COLO668 (cell line): ENCODE data around the gene JAG2.
"Not testable (repeated sequence)": the region's sequence is repeated elsewhere in the genome, so short reads cannot be mapped to it uniquely, and the experiment has no call there.

ENCODE experiments used
- DNase-seq: peaks from one replicate; lab custom pipeline; 2025; ENCODE audit not compliant: unreplicated experiment; lab: John Stamatoyannopoulos, UW

JAG2 gene

DNA sequence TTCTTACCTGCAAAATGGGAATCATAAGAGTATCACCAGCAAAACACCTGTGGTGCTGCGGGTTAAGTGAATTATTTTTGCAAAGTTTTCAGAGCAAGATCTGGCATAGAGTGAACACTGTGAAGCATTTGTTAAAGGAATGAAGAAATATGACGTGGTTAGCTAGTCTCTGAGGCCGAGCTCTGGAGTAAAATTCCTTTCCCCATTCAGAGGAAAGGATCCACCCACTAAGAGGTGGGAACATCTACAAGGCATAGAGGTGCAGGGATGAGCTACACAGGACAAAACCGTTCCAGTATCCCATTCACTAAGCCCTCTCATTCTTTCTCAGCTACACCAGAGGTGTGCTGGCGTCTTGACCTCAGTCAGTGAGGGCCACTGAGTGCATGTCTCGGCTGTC, 48.5 kb downstream of the JAG2 start:
- no peak for DNase-seq

- DNase-seq: no peak
These were observed 49.1 kb downstream of the JAG2 start for GRCh38 chr14:105119408-105120025.

- no peak for DNase-seq
These were observed 49.7 kb downstream of the JAG2 start for GRCh38 chr14:105118646-105119407.

GRCh38 chr14:105117710-105118385, 50.7 kb downstream of the JAG2 start:
- no peak for DNase-seq

DNA sequence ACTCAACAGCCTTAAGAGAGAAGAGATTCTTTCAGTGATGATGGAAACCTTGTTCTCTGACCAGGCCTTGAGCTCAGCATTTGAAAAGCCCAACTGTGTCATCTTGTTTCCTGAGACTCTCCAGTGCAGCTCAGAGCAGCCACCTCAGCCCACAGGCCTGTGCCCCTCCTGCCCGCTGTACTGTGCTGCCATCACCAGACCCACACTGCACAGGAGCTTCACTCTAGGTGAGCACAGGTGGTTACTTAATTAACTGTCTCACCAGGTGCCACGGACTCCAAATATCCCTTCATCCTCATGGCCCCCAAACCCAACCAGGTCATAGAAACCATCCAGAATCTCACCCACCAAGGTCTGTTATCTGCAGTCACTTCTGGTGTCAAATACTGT, 51.3 kb downstream of the JAG2 start:
- no peak for DNase-seq

DNA sequence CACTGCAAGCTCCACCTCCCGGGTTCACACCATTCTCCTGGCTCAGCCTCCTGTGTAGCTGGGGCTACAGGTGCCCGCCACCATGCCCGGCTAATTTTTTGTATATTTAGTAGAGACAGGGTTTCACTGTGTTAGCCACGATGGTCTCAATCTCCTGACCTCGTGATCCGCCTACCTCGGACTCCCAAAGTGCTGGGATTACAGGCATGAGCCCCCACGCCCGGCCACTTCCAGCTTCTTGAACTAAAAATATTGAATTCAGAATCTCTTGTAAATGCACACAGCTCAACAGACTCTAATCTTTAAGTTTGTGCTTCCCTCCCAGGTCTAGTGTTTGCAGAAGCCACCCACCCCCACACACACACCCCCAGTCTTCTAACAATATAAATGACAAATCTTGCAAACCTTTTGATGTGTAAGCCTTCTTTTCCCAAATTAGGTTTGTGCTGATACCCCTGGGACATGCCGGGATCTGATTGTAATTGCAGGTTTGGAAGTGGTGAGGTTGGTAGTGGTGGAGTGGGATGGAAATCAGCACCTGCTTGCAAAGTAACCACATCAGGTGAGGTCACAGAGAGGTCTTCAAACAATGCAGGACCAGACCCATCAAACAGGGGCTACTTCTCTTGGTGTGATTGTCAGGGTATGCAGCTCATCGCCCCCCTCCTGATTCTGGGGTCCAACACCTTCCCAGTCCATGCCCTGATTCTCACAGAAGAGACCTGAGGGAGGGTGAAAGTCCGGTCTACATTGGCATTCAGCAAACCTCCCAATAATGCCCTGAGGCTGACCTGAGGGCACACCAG, 51.9 kb downstream of the JAG2 start:
- no peak for DNase-seq

DNA sequence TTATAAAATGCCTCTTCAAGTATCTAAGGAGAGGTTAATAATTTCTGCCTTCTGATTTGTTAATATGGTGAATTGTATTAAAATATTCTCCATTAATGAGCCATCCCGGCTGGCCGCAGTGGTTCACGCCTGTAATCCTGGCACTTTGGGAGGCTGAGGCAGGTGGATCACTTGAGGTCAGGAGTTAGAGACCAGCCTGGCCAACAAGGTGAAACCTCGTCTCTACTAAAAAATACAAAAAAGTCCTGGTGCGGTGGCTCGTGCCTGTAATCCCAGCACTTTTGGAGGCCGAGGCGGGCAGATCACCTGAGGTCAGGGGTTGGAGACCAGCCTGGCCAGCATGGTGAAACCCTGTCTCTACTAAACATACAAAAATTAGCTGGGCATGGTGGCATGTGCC, 59.3 kb downstream of the JAG2 start:
- DNase-seq: not testable (repeated sequence)

- no peak for DNase-seq
These were observed 60.1 kb downstream of the JAG2 start for GRCh38 chr14:105108516-105108864.

- DNase-seq: no peak
These were observed 60.6 kb downstream of the JAG2 start for GRCh38 chr14:105107781-105108515.

DNA sequence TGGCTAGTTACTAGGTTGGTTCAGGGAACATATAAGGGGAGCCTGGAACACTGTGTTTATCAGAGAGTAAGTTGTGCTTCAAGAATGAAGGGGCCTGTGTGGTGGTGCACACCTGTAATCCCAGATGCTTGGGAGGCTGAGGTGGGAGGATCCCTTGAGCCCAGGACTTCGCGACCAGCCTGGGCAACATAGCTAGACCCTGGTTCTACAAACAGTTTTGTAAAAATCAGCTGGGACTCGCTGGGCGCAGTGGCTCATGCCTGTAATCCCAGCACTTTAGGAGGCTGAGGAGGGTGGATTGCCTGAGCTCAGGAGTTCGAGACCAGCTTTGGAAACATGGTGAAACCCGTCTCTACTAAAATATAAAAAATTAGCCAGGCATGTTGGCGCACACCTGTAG, 61.2 kb downstream of the JAG2 start:
- DNase-seq: no peak

DNA sequence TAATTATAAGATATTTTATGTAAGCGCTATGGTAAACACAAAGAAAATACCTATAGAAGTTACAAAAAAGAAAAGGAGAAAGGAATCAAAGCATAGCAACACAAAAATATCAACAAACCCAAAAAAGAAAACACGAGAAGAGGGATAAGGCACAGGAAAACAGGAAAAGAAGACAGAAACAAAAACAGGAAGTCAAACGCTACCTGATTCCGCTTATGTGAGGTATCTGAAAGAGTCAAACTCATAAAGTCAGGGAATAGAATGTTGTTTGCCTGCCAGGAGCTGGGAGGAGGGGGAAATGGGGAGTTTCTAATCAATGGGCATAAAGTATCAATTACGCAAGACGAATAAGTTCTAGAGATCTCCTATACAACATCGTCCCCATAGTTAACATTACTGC, 63.4 kb downstream of the JAG2 start:
- DNase-seq: no peak

- no peak for DNase-seq
These were observed 65.7 kb downstream of the JAG2 start for GRCh38 chr14:105102893-105103292.

DNA sequence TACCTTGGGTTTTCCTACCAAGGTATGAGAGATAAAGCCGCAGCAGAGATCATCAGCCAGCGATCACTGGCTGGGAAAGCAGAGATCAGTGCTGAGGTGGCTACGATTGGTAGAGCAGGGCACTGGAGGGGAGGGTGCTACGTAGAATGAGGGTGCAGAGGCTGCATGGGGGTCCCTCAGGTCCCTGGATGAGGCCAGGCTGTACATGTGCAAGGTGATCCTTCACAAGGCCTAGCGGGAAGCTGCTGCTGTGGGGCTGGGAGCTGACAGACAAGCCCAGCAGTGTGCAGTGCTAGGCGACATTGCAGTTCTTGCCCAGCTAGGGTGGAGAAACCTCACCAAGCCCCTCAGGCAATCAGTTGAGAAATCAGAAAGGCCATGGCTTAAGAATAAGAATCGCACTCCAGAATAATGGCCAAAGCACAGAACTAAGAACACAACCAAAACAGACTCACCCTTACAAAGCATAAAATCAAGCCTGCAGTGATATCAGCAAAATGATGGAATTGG, 66.2 kb downstream of the JAG2 start:
- DNase-seq: no peak

GRCh38 chr14:105100910-105101309, 67.7 kb downstream of the JAG2 start:
- no peak for DNase-seq

- no peak for DNase-seq
These were observed 68.8 kb downstream of the JAG2 start for GRCh38 chr14:105099778-105100177.

DNA sequence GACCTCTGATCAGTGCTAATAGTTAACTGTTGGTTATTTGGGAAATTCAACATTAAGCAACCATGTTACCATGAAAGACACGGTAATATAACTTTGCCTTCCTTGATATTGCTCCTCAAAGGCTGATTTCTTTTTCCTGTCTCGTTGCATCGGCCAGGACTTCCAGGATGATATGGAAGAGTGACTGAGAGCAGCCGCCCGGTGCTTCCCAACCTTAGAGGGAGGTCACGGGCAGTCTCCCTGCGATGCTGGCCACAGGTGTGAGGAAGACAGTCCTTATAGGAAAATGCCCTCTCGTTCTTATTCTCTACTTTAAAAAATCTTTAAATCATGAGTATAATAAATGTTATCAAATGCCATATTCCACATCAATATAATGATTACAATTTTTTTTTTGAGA, 70.3 kb downstream of the JAG2 start:
- DNase-seq: no peak

- no peak for DNase-seq
These were observed 70.8 kb downstream of the JAG2 start for GRCh38 chr14:105097794-105098127.

DNA sequence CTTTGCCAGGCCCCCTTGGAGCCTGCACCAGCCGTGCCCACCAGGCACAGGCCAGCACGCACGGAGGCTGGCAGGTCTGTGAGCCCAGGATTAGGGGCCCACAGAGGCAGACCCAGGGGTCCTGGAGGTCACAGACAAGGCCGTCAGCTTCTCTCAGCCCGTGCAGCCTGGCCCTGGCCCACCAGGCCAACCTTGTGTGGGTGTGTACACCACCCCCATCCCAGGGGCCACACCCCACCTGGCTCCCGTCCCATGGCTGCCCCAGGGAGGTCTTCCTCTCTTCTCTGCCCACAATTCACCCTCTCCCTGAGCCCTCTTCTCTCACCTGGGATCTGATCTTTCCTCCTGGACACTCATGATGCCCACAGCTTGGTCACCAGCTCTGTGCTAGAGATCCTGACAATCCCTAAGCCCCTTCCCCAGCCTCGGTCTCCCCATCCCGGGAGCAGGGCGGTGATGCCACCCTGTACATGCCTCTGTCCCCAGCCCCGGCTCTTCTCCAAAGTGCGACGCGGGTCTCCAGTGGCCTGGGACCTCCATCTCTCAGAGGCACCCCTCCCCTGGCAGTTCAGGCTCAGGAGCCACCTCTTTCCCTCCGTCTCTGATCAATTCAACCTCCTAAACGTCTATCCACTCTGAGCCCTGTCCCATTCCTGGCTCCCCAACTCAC, 72.2 kb downstream of the JAG2 start:
- DNase-seq: no peak

- DNase-seq: no peak
These were observed 73.3 kb downstream of the JAG2 start for GRCh38 chr14:105095236-105095805.
